ENCODE data around the gene MAP3K13. TPM values are rescaled to one million over a fixed set of nuclear protein-coding genes. Genes with fewer than 3 reads are reported as not detected.

Gene MAP3K13
- total RNA-seq, 4 donors from 2014 or later = 7.6 to 20.9 (median 14.4) TPM

- no peak for TF ChIP-seq CTCF (IDR thresholded peaks at IDR 0.05; ENCODE audit: low read depth)
Observed at GRCh38 chr3:185361920-185362319, 1.0 kb upstream of the MAP3K13 start.

GRCh38 chr3:185363662-185364203, 797 bp downstream of the MAP3K13 start:
- no peak for TF ChIP-seq CTCF (IDR thresholded peaks at IDR 0.05; ENCODE audit: low read depth)

GRCh38 chr3:185365291-185366073, 2.5 kb downstream of the MAP3K13 start:
- TF ChIP-seq CTCF (IDR thresholded peaks at IDR 0.05; ENCODE audit: low read depth) = no peak

GRCh38 chr3:185366074-185366335, 3.1 kb downstream of the MAP3K13 start:
- TF ChIP-seq CTCF (IDR thresholded peaks at IDR 0.05; ENCODE audit: low read depth) = no peak

GRCh38 chr3:185366913-185367312, 4.0 kb downstream of the MAP3K13 start:
- no peak for TF ChIP-seq CTCF (IDR thresholded peaks at IDR 0.05; ENCODE audit: low read depth)

- TF ChIP-seq CTCF (IDR thresholded peaks at IDR 0.05; ENCODE audit: low read depth) = no peak
Observed at GRCh38 chr3:185371306-185372074, 8.6 kb downstream of the MAP3K13 start.

GRCh38 chr3:185381320-185382058, 18.6 kb downstream of the MAP3K13 start:
- no peak for TF ChIP-seq CTCF (IDR thresholded peaks at IDR 0.05; ENCODE audit: low read depth)
